GM12891 (cell line): ENCODE measurements around the gene C4A. TPM values are rescaled to one million over a fixed set of nuclear protein-coding genes. Genes with fewer than 3 reads are reported as not detected.
"Not testable (repeated sequence)": the region's sequence is repeated elsewhere in the genome, so short reads cannot be mapped to it uniquely, and the experiment has no call there.

Experiments used
- DNase-seq: peaks from one replicate; pipeline ENCODE4 v3.0.0; 2011; ENCODE audit warnings: low spot score; ENCODE audit not compliant: insufficient read length
- FAIRE-seq: peaks from 2 replicates; lab custom pipeline; 2011; peaks lifted over from hg19 to GRCh38; lab: Jason Lieb, UNC
- PAX5 ChIP-seq: IDR thresholded peaks from 2 replicates; pipeline ENCODE4 v1.6.1; 2011; ENCODE audit warnings: low read length, moderate library complexity, mild to moderate bottlenecking; ENCODE audit not compliant: insufficient read depth, severe bottlenecking
- POLR2A ChIP-seq: IDR thresholded peaks from 2 replicates; pipeline ENCODE4 v1.6.1; 2011; ENCODE audit warnings: low read depth, low read length, control low read depth
- POLR2AphosphoS5 ChIP-seq: IDR thresholded peaks from 2 replicates; pipeline ENCODE4 v1.6.1; 2011; ENCODE audit warnings: low read depth, low read length, control low read depth
- POU2F2 ChIP-seq: IDR thresholded peaks from 2 replicates; pipeline ENCODE4 v1.6.1; 2011; ENCODE audit warnings: low read depth, mild to moderate bottlenecking, control low read depth, low read length, moderate library complexity
- SPI1 ChIP-seq: IDR thresholded peaks from 2 replicates; pipeline ENCODE4 v1.6.1; 2011; ENCODE audit warnings: low read depth, low read length, control low read depth
- TAF1 ChIP-seq: IDR thresholded peaks from 2 replicates; pipeline ENCODE4 v1.6.1; 2011; ENCODE audit warnings: low read depth, low read length, control low read depth
- polyA plus RNA-seq: library from polyadenylated mRNA; unstranded; fragments of >200 nt; gene quantifications from one replicate; pipeline ENCODE4 v1.2.1, GENCODE V29; 2012; ENCODE audit warnings: low read depth, missing spikeins, inconsistent platforms; ENCODE audit not compliant: missing spikeins

The C4A gene
- polyA plus RNA-seq, result 2.7 TPM

DNA sequence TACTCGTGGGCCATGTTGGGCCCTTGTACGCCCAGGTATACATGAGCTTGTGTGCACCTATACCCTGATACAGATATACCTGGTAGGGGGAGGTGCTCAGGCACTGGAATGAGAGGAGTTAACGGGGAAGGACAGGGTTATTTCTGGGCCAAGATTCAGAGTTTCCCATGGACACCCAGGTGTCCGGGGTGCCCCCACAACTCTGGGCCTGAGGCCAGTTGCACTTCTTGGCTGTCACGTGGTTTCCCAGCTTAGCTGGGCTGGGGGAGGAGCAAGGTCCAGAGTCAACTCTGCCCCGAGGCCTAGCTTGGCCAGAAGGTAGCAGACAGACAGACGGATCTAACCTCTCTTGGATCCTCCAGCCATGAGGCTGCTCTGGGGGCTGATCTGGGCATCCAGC lies at the start of gene C4A:
Gene C4A, plus strand, starts transcription at position 314 of the 400 bp plus-strand sequence. Its CDS starts 51 bp downstream, at position 365.
- FAIRE-seq, DNase-seq: not testable (repeated sequence)

DNA sequence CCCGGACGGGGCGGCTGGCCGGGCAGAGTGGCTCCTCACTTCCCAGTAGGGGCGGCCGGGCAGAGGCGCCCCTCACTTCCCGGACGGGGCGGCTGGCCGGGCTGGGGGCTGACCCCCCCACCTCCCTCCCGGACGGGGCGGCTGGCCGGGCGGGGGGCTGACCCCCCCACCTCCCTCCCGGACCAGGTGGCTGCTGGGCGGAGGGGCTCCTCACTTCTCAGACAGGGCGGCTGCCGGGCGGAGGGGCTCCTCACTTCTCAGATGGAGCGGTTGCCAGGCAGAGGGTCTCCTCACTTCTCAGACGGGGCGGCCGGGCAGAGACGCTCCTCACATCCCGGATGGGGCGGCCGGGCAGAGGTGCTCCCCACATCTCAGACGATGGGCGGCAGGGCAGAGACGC lies 49.7 kb upstream of the C4A start:
- DNase-seq, FAIRE-seq: not testable (repeated sequence)

DNA sequence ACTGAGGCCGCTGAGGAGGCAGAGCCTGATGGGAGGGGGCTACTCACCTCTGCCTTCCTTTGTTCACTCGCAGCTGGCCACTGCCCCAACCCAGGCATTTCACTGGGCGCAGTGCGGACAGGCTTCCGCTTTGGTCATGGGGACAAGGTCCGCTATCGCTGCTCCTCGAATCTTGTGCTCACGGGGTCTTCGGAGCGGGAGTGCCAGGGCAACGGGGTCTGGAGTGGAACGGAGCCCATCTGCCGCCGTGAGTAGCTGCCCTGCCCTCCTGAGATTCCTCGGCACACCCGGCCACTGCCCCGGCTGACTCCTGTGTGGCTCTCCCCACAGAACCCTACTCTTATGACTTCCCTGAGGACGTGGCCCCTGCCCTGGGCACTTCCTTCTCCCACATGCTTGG lies 48.3 kb upstream of the C4A start:
- FAIRE-seq (no peak), DNase-seq (no peak)
- no peak for TF ChIP-seq PAX5
- TF ChIP-seq TAF1, result no peak
- no peak for TF ChIP-seq POU2F2
- no peak for TF ChIP-seq POLR2A
- TF ChIP-seq SPI1, result no peak
- TF ChIP-seq POLR2AphosphoS5, result no peak

DNA sequence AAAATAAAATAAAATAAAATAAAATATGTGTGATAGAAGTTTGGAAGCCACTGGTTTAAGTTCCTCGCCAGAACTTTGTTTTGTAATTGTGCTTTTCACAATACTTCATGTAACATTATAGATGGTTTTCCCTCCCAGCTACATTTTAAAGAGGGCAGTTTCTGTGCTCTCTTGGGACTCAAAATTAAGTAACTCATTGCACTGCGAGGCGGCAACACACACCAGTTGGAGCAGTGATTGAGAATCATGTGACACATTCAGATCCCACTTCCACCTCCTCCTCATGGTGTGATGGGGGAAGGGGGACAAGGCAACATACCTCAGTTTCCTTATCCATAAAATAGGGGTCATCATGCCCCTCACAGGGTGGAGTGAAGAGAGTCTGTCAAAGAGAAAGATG lies 46.8 kb upstream of the C4A start:
- DNase-seq (no peak), FAIRE-seq (no peak)
- no peak for TF ChIP-seq POU2F2

DNA sequence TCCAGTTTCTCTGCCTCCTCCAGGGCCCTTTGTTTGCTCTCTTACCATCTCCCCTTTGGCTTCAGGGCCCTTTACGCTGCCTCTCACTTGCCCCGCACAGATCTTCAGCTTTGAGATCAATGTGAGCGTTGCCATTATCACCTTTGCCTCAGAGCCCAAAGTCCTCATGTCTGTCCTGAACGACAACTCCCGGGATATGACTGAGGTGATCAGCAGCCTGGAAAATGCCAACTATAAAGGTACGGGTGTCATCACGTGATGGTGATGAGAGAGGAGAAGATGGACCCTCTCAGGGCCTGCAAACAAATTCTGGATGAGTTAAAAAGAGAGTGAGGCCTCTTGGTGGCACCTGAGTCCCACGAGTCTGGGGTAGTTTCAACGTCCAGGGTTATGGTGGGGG lies 46.0 kb upstream of the C4A start:
- no peak for TF ChIP-seq TAF1
- FAIRE-seq (no peak), DNase-seq (no peak)

DNA sequence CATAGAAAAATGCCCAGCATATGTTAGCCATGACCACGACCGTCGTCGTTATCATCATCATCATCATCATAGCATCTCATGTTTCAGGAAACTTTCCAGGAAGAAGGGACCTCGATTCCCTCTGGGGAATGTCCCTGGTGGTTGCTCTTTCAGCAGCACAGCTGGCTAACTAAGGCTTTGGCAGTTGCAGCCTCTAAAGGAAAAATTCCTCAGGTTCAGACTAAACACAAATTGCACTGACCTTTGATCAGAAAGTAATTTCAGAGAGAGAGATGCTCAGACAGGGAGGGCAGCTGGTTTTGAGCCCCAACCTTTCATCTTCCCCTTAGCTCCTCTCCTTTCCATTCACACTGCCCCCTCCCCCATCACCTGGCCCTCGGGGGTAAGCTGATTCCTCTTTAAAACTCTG lies 41.6 kb upstream of the C4A start:
- TF ChIP-seq POU2F2 (no peak), TAF1 (no peak), POLR2AphosphoS5 (no peak), PAX5 (no peak), SPI1 (no peak), POLR2A (no peak)
- DNase-seq (no peak), FAIRE-seq (no peak)

DNA sequence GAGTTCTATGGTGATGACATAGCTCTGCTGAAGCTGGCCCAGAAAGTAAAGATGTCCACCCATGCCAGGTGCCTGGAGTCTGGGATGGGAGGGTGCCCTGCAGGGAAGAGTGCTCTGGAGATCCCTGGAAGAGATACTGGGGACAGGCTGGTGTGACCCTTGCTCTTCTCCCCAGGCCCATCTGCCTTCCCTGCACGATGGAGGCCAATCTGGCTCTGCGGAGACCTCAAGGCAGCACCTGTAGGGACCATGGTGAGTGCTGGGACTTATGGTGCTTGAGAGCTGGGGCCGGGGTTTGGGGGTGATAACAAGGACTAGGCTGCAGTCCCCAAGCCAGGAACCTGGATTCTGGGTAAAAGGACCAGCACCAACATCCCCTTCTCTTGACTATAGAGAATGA lies 38.1 kb upstream of the C4A start:
- no peak for FAIRE-seq
- TF ChIP-seq POU2F2, result no peak
- DNase-seq, result no peak

DNA sequence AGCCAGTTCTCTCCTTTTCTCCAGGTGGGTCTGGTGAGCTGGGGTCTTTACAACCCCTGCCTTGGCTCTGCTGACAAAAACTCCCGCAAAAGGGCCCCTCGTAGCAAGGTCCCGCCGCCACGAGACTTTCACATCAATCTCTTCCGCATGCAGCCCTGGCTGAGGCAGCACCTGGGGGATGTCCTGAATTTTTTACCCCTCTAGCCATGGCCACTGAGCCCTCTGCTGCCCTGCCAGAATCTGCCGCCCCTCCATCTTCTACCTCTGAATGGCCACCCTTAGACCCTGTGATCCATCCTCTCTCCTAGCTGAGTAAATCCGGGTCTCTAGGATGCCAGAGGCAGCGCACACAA lies 36.7 kb upstream of the C4A start:
- TF ChIP-seq POLR2AphosphoS5 (no peak), PAX5 (no peak), POLR2A (no peak), SPI1 (no peak), POU2F2 (no peak), TAF1 (no peak)
- no peak for FAIRE-seq
- no peak for DNase-seq

DNA sequence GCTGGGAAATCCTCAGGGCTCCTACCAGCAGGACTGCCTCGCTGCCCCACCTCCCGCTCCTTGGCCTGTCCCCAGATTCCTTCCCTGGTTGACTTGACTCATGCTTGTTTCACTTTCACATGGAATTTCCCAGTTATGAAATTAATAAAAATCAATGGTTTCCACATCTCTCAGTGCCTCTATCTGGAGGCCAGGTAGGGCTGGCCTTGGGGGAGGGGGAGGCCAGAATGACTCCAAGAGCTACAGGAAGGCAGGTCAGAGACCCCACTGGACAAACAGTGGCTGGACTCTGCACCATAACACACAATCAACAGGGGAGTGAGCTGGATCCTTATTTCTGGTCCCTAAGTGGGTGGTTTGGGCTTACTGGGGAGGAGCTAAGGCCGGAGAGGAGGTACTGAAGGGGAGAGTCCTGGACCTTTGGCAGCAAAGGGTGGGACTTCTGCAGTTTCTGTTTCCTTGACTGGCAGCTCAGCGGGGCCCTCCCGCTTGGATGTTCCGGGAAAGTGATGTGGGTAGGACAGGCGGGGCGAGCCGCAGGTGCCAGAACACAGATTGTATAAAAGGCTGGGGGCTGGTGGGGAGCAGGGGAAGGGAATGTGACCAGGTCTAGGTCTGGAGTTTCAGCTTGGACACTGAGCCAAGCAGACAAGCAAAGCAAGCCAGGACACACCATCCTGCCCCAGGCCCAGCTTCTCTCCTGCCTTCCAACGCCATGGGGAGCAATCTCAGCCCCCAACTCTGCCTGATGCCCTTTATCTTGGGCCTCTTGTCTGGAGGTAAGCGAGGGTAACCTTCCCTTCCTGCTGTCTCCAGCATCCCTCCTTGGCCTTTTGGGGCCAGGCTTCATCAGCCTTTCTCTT lies 36.1 kb upstream of the C4A start, which contains the start of gene CFB:
Gene CFB, plus strand, starts transcription at position 589 of the 863 bp plus-strand sequence. Its CDS starts 127 bp downstream, at position 716.
- FAIRE-seq, result no peak
- TF ChIP-seq POU2F2, result no peak
- no peak for TF ChIP-seq PAX5
- TF ChIP-seq SPI1, result no peak
- no peak for TF ChIP-seq POLR2A
- no peak for TF ChIP-seq TAF1
- no peak for TF ChIP-seq POLR2AphosphoS5
- no peak for DNase-seq

DNA sequence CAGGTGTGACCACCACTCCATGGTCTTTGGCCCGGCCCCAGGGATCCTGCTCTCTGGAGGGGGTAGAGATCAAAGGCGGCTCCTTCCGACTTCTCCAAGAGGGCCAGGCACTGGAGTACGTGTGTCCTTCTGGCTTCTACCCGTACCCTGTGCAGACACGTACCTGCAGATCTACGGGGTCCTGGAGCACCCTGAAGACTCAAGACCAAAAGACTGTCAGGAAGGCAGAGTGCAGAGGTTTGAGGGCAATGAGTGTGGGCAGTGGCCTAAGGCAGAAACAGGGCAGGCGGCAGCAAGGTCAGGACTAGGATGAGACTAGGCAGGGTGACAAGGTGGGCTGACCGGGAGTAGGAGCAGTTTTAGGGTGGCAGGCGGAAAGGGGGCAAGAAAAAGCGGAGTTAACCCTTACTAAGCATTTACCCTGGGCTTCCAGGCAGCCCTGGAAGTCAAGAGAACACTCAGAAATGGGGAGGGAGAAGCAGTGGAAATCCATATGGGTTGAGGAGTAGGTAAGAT lies 35.4 kb upstream of the C4A start:
- TF ChIP-seq POU2F2, result no peak
- TF ChIP-seq SPI1, result no peak
- TF ChIP-seq PAX5, result no peak
- no peak for FAIRE-seq
- DNase-seq, result no peak

DNA sequence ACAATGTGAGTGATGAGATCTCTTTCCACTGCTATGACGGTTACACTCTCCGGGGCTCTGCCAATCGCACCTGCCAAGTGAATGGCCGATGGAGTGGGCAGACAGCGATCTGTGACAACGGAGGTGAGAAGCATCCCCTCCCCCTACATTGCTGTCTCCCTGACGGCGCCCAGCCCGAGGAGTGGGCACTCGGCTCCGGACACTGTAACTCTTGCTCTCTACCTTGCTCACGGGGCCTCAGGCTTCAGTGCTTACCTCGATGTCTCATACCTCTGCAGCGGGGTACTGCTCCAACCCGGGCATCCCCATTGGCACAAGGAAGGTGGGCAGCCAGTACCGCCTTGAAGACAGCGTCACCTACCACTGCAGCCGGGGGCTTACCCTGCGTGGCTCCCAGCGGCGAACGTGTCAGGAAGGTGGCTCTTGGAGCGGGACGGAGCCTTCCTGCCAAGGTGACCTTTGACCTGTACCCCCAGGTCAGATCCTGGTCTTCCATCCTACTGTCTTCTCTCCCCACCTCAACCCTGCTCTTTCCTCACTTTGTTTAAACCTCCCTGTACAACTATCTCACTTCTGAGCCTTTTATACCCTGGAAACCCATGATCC lies 34.7 kb upstream of the C4A start:
- FAIRE-seq, result no peak

More for the DNA sequence above, 34.7 kb upstream of the C4A start:
- TF ChIP-seq TAF1, result no peak
- no peak for TF ChIP-seq POLR2A
- no peak for TF ChIP-seq PAX5
- TF ChIP-seq POU2F2, result no peak
- no peak for TF ChIP-seq SPI1
- no peak for TF ChIP-seq POLR2AphosphoS5
- no peak for DNase-seq
